GM18505 (cell line): ENCODE measurements around the gene CUX1.

Experiments used
- ATAC-seq: cut with Tn5 transposase; IDR thresholded peaks from one replicate; pipeline ENCODE4 v1.9.1; 2021; ENCODE audit not compliant: unreplicated experiment
- POLR2A ChIP-seq: IDR thresholded peaks from 4 replicates; pipeline ENCODE4 v1.6.1; 2011; ENCODE audit warnings: borderline replicate concordance; ENCODE audit not compliant: insufficient read depth, insufficient read length; ENCODE audit errors: extremely low read depth

Gene CUX1

DNA sequence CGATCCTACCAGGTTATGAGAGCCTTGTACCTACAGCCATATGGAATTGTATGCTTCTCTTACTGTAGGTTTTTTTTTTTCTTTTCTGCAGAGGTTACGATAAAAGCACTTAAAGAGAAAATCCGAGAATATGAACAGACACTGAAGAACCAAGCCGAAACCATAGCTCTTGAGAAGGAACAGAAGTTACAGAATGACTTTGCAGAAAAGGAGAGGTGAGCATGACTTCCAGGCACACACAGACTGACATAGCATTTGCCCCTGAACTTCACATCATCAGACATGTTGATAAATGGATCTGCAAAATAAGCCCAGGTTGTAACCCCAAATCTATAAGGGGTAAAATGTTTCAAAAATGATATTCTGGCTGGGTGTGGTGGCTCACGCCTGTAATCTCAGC lies 286.8 kb downstream of the CUX1 start:
- TF ChIP-seq POLR2A, result no peak
- ATAC-seq, result no peak

DNA sequence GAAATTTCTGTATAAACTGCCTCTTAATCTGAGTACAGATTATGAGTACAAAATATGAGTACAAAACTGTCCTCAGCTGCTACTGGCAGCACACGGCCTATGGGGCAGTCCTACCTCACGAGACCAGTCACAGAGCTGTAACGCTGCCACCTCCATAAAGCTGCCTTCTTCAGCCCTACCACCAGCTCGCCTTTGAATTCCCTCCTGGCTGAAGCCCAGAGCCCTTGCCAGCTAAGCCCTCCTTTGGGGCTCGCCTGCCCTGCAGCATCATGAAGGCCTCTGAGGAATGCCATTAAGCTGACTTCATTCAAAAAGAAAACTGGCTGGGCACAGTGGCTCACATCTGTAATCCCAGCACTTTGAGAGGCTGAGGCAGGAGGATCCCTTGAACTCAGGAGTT lies 289.2 kb downstream of the CUX1 start:
- TF ChIP-seq POLR2A, result no peak
- no peak for ATAC-seq

DNA sequence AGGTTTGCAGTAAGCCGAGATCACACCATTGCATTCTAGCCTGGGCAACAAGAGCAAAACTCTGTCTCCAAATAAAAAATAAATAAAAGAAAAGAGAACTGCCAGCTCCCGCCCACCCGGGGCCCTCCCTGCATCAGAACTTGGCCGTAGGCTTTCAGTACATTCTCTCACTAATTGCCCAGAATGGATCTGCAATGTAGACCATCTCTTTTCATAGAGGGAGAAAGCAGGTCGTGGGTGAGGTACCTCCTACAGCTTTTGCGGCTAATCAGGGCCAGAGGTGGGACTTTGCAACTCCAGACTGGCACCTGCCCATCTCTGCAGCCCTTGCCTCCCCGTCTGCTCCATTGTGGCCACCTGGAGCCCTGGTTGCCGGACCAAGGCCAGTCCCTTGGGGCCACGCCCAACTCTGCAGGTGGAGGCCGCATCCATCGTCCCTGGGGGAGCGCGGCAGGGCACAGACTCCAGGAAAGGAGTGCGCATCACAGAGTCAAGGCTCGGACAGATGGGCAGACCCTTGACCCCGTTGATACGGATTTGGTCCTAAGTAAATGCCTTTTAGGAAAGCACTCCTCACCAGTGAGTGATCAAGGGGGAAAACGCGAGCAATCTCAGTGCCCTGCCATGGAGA lies 290.2 kb downstream of the CUX1 start:
- TF ChIP-seq POLR2A, result no peak
- no peak for ATAC-seq

DNA sequence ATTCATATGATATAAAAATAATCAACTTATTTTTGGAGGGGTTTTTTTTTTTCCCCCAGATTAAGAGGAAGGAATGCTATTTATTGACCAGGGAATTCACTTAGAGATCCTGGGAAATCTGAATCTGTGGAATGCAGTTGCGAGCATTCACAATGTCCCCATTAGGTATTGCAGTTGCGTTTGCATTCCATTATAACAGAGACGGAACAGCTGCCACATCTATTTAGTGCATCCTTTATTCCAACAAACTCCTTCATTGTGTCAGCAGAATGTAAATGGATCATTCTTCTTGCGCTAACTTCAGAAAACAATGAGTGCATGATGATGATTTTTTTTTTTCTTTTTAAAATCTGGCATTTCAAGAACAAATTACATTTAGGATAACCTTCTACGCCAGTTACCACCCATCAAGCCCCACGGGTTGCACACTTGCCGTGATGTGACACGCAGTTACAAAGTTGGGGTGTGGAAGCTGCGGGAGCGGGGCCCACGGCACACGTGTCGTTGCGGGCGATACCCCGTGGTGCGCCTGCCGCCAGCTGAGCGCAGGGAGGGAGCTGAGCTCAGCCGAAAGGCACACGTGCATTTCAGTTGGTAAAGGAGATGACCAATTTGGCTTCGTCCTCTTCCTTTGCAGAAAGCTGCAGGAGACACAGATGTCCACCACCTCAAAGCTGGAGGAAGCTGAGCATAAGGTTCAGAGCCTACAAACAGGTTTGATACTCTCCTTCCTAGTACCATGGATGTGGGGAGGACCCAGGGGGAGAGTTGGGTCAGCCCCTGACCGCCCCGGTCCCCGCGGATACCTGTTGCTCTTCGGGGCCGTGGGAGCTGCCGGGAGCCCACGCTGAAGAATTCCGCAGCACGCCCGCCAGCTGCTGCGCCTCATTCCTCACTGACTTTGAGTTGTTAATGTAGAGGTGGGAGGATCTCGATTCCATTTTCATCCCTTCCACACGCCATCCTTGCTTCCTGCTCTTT lies 293.9 kb downstream of the CUX1 start:
- ATAC-seq, result no peak
- no peak for TF ChIP-seq POLR2A

DNA sequence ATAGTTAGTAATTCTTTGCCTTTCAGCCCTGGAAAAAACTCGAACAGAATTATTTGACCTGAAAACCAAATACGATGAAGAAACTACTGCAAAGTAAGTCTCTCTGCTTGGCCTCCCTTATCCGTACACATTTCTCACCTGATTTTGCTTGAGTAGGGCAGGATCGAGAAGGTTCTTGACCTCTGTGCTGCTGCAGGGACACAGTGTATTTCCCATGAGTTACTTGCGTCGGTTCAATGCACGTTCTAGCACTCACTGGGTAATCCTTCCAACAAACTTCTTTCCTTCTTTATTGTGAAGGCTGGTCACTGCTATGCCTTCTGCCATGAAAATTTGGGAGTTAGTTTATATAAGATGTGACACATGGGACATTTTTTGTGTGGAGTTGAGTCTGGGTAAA lies 297.8 kb downstream of the CUX1 start:
- no peak for ATAC-seq
- TF ChIP-seq POLR2A, result no peak

DNA sequence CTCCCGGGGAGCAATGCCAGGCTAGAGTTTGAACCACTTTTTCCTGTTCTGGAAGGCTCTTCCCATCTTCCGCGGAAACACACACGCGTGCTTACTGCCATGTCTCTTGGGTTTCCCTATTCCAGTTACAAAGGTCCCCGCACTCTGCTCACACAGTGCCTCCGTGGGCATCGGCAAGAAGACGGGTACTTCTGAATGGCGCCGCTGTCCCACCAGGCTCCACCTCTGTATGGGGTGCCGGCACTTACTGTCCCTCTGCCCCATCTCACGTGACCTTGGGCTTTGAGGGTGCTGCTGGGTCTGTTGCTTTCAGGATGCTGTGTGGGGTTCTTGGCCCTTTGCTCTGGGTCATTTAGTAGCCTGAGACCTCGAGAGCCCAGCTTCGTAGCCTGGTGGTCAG lies 298.5 kb downstream of the CUX1 start:
- ATAC-seq, result no peak
- no peak for TF ChIP-seq POLR2A

DNA sequence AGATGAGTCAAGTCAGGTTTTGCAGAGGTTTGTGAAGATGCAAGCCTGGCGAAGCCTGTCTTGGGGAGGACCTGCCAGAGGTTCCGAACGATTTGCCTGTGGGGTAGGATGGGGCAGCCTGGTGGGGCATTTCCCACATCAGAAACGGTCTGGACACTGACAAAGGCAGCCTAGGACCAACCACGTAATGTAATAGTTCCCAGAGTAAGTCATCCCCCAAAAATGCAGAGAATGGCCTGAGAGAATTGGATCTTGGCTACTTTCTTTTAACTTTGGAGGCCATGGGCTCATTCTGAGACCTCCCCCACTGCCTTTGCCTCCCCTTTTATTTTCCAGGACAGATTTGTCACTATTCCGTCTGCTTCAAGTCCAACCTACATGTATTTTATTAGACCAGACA lies 300.3 kb downstream of the CUX1 start:
- TF ChIP-seq POLR2A, result no peak
- no peak for ATAC-seq

DNA sequence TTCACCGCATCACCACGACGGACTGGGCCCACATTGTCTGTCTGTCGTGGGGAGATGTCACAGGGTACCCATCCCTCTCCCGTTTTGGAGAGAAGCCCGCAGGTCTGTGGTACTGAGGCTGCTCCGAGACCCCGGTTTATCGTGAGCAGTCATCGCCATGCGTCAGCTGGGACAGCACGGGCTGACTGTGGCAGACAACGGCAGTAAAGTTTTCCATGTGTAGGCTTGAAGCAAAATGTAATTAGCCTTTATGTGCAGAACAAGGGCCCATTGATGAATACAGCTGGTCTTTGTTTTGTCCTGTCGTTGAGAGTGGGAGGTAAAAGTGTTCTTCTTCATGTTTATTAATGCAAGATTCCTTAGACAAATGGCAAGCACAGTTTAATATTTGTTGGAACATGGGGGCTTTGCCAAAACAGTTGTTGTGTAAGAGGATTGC lies 301.8 kb downstream of the CUX1 start:
- no peak for ATAC-seq
- no peak for TF ChIP-seq POLR2A

DNA sequence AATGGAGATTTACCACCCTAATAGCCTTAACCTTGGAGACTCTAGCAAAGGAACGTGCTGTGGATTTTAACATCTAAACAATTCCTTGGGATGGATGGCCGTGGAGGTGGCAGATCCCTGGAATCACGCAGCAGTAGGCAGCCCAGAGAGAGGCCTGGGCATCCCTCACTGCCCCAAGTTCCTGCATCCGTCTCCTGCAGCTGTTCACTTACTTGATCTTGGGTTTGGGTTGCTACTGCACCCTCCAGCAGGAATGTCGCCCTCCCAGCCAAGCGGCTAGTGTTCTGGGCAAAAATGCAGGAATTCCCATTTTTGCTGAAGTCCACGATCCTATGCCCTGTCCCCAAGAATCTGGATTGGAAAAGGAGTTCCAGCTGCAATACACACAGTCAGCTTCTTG lies 302.5 kb downstream of the CUX1 start:
- ATAC-seq, result no peak
- TF ChIP-seq POLR2A, result no peak

DNA sequence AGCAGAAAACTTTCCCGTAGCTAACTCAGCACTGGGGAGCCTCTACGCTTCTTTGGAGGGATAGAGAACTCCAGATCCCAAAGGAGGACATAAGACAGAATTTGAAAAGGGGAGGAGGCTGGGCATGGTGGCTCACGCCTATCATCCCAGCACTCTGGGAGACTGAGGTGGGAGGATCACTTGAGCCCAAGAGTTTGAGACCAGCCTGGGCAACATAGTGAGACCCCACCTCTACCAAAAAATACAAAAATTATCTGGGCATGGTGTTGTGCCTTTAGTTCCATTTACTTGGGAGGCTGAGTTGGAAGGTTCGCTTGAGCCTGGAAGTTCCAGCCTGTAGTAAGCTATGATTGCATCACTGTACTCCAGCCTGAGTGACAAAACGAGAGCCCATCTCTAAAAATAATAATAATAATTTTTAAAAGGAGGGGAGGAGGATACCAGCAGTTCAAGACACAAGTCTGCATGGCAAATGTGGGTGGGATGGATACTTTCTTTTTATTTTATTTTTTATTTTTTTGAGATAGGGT lies 303.3 kb downstream of the CUX1 start:
- TF ChIP-seq POLR2A, result no peak

DNA sequence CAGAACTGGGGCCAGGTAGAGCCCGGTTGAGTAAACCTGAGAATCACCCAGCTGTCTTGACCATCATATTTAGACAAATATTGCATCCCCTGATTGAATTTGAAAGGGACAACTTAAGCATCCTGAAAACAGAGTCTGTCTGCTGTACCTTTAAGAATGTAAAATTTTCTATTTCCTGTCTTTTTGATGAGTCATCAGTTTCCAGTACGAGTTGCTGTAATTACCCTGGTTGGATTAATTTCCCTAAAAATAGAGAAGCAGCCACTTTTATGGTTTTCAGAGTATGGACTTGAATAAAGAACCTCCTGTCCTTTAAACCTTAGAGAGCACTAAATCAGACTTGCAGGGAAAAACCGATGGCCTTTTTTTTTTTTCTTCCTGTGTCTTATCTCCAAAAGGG lies 304.6 kb downstream of the CUX1 start:
- ATAC-seq, result no peak
- no peak for TF ChIP-seq POLR2A

More for the DNA sequence above, 303.3 kb downstream of the CUX1 start:
- ATAC-seq, result no peak

DNA sequence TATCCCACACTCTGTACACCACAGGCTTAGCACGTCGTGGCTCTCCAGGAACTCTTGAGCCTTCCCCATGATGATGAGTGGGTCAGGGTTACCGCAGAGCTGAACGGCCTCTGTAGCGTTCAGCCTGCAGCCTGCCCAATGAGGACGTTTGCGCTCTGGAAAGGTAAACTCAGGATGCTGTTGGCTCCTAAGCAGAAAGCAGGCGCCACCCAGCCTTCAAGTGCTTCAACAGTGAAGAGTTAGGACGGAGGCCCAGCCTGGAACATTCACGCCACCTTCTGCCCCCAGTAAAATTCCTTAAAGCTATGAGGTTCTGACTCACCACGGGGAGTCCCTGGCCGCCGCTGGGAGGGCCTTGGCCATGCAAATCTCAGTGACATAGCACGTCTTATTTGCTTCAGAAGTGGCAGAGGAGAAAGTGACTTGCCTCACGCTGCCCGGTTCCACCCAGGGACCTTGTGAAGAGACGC lies 307.7 kb downstream of the CUX1 start:
- ATAC-seq, result no peak
- no peak for TF ChIP-seq POLR2A

DNA sequence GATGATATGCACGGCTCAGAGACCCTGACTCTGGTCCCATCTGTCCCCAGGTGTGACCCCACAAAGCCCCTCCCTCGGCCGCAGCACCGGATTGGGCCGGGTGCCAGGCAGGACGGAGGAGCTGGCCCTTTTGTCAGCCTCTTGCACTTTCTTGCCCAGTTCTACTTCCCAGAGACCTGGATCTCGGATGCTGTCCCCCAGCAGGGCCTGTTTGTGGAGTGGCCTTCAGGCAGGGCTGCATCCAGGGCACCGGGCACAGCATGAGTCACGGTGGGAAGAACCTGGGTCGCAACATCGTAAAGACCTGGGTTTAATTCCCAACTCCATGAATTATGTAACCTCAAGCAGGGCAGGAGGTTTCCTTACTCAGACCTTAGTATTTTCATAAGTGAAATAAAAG lies 310.9 kb downstream of the CUX1 start:
- TF ChIP-seq POLR2A, result no peak
- ATAC-seq, result no peak
